ENCODE results near the gene SRC. TPM values are rescaled to one million over a fixed set of nuclear protein-coding genes. Genes with fewer than 3 reads are reported as not detected.

Gene SRC
- total RNA-seq, 2 donors from 2014 or later, result 102 to 123 TPM

- H3K36me3 ChIP-seq, result peaks cover 6% of the 10 kb centered on the region
- no peaks in the 10 kb centered on the region for H3K9me3 ChIP-seq
- no peak overlapping the region for H3K27ac ChIP-seq
- H3K27me3 ChIP-seq, result no peaks in the 10 kb centered on the region
- peaks cover 15% of the 10 kb centered on the region for H3K4me1 ChIP-seq
- H3K4me3 ChIP-seq, result no peak overlapping the region
- TF ChIP-seq CTCF (IDR thresholded peaks at IDR 0.05), result no peak
- intact Hi-C loops (cut with DNase I), result loop anchor here (10.0 kb wide), 1 partner anchor 45 kb away; the partner anchor contains the start of gene SRC
- no peak overlapping the region for H3K9ac ChIP-seq (ENCODE audit: low read depth in 2 of 2, low read length in 2 of 2)
- no peak for DNase-seq
Observed at GRCh38 chr20:37299718-37300528, 46.0 kb upstream of the SRC start.

- H3K9ac ChIP-seq (ENCODE audit: low read depth in 2 of 2, low read length in 2 of 2), result no peak overlapping the region
- DNase-seq, result no peak
- H3K4me1 ChIP-seq, result peaks cover 6% of the 10 kb centered on the region
- peaks cover 6% of the 10 kb centered on the region for H3K36me3 ChIP-seq
- no peaks in the 10 kb centered on the region for H3K9me3 ChIP-seq
- no peak for TF ChIP-seq CTCF (IDR thresholded peaks at IDR 0.05)
- no peak overlapping the region for H3K4me3 ChIP-seq
- H3K27ac ChIP-seq, result no peak overlapping the region
- intact Hi-C loops (cut with DNase I), result no loop called here
- no peaks in the 10 kb centered on the region for H3K27me3 ChIP-seq
Observed at GRCh38 chr20:37301120-37301519, 44.8 kb upstream of the SRC start.

GRCh38 chr20:37301558-37301957 lies 44.4 kb upstream of the SRC start:
- peaks cover 6% of the 10 kb centered on the region for H3K36me3 ChIP-seq

GRCh38 chr20:37302981-37303380 lies 43.0 kb upstream of the SRC start:
- Histone ChIP-seq H3K27me3 (no peaks in the 10 kb centered on the region), H3K4me1 (peaks cover 5% of the 10 kb centered on the region), H3K36me3 (peaks cover 6% of the 10 kb centered on the region), H3K9me3 (no peaks in the 10 kb centered on the region), H3K9ac (ENCODE audit: low read depth in 2 of 2, low read length in 2 of 2) (no peak overlapping the region), H3K27ac (peak overlapping the region; percentile 50), H3K4me3 (no peak overlapping the region)
- no peak for DNase-seq
- no peak for TF ChIP-seq CTCF (IDR thresholded peaks at IDR 0.05)
- intact Hi-C loops (cut with DNase I), result no loop called here

More at GRCh38 chr20:37301558-37301957, 44.4 kb upstream of the SRC start:
- no peak overlapping the region for H3K27ac ChIP-seq
- intact Hi-C loops (cut with DNase I), result no loop called here
- H3K9ac ChIP-seq (ENCODE audit: low read depth in 2 of 2, low read length in 2 of 2), result no peak overlapping the region
- TF ChIP-seq CTCF (IDR thresholded peaks at IDR 0.05), result no peak
- peaks cover 5% of the 10 kb centered on the region for H3K4me1 ChIP-seq
- no peaks in the 10 kb centered on the region for H3K9me3 ChIP-seq
- no peaks in the 10 kb centered on the region for H3K27me3 ChIP-seq
- no peak for DNase-seq
- H3K4me3 ChIP-seq, result no peak overlapping the region

- peaks cover 5% of the 10 kb centered on the region for H3K4me1 ChIP-seq
- no peak overlapping the region for H3K4me3 ChIP-seq
- H3K27me3 ChIP-seq, result no peaks in the 10 kb centered on the region
- intact Hi-C loops (cut with DNase I), result no loop called here
- peak; percentile 71 for DNase-seq
- H3K36me3 ChIP-seq, result peaks cover 6% of the 10 kb centered on the region
- no peaks in the 10 kb centered on the region for H3K9me3 ChIP-seq
- H3K27ac ChIP-seq, result peak overlapping the region; percentile 50
- H3K9ac ChIP-seq (ENCODE audit: low read depth in 2 of 2, low read length in 2 of 2), result no peak overlapping the region
- no peak for TF ChIP-seq CTCF (IDR thresholded peaks at IDR 0.05)
Observed at GRCh38 chr20:37303637-37304036, 42.3 kb upstream of the SRC start.

All from colonic mucosa (tissue), 4 donors.